HG02970 (cell line): ENCODE data around the gene ARGLU1.

ENCODE experiments used
- ATAC-seq: cut with Tn5 transposase; IDR thresholded peaks from one replicate; pipeline ENCODE4 v1.9.1; 2021; ENCODE audit warnings: mild to moderate bottlenecking, moderate library complexity, moderate number of reproducible peaks; ENCODE audit not compliant: unreplicated experiment, low FRiP score

Gene ARGLU1

DNA sequence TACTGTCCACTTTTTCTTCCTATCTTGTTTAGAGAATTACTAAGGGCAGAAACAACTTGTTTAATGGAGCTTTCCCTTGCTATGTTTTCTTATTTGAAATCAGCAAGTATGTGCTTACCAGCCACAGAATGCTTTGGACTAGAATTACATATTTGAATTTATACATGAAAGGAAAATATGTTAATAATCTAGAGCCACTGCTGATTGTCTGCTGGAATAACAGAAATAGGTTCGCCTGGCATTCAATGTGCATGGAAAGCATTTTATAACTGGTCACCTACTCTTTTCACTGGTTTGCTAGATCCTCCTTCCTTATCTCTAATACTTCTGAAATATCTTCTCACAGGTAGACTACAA lies 40.5 kb downstream of the ARGLU1 start:
- ATAC-seq, result no peak

DNA sequence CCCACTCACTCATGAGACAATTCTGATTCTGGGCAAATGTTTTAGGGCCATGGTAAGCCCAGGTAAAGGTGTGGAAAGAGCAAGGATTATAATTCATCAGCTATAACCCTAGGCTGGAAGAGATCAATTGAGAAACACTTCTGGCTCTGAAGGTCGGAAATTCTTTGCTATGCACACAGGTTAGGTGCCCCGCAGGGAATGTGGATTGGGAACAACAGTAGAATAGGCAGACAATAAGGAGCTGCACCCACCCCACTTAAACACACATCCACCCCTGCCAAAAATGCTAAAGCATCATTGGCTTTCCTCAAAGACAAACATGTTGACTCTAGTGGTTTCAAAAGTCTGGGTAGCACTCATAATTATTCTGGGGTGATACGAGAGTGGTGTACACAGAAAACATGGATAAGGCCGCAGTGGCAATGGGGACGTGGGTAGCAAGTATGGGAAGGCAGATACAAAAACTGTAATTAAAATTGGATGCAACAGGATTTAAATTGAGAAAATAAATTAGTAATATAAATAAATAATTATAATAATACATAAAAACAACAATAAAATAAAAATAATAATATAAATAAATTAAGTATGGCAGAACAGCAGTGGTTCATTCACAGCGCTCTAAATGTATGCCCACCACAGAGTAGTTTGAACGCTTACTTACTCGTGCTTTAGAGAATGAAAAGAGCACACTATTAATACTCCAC lies 41.0 kb downstream of the ARGLU1 start:
- ATAC-seq, result no peak

DNA sequence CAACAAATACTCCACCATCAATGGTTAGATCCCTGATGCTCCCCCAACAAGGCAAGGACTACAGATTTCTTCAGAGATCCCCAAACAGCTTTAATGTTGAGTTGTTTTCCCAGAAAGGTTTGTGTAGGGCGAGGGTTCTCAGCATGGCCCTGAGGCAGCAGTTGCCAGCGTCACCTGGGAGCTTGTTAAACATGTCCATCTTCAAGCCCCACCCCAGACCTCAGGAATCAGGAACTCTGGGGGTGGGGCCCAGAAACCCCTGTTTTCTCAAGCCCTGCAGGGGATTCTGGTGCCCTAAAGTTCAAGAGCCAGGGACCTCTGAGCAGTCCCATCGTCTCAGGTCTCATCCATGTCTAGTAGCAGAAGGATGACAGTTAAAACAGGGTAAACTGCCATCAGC lies 42.1 kb downstream of the ARGLU1 start:
- ATAC-seq, result no peak

DNA sequence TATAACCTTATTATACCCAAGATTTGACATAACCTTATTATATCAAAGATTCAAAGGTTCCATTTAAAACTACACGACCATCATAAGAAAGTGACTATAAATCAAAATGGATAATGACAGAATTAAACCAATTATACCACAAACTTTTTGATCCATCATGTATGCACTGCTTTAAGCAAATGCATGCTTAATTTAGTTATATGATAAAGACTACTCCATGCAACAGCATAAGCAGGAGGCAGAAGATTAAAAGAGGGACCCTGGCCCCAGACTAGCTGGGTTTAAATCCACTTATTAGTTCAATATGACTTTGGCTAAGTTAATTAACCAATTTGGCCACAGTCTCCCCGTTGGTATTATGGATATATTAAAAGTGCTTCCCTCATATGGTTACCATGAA lies 43.8 kb downstream of the ARGLU1 start:
- ATAC-seq, result no peak

DNA sequence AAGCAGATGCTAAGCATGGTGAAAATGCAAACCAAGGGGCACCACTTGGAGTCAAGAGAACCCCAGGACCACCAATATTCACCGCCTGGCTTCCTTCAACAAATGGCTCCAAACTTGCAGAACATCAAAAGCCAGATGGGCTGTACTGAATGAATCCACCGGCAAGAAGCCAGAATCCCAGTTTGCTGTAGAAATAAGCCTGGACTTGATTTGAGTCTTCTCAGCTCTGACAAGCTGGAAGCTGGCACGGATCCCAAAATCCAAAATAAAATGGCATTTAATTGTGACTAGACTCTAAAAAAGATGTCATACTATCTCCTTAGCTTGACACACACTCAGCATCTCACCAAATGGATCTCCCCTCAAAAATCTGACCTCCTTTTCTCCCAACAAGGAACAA lies 44.4 kb downstream of the ARGLU1 start:
- no peak for ATAC-seq

DNA sequence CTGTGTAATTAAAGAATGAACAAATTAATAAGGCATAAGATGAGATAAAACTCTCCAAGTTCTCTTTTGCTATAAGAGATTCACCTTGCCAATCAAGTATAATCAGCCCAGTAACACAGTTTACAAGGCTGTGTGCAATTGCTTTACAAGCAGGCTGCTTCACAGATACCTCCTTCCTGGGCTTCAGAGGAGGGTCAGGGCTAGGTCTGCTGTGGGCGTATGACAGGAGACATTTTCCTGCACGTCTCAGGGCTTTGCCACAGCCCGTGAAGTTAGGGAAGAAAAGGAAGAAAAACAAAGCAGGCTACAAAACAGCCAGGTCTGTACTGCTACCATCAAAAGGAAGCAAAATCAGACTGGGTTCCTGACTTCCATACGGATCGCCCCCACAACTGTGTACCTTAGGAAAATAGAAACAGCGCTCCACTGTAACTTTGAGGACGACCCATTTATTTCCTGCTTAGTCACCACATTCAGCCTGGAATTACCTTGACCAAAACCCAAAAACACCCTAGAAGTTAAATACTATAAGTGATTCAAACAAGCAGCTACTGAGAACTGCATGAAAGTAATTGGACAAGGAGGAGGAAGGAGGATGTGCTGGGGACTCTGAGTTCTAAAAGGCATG lies 44.9 kb downstream of the ARGLU1 start:
- ATAC-seq, result no peak

DNA sequence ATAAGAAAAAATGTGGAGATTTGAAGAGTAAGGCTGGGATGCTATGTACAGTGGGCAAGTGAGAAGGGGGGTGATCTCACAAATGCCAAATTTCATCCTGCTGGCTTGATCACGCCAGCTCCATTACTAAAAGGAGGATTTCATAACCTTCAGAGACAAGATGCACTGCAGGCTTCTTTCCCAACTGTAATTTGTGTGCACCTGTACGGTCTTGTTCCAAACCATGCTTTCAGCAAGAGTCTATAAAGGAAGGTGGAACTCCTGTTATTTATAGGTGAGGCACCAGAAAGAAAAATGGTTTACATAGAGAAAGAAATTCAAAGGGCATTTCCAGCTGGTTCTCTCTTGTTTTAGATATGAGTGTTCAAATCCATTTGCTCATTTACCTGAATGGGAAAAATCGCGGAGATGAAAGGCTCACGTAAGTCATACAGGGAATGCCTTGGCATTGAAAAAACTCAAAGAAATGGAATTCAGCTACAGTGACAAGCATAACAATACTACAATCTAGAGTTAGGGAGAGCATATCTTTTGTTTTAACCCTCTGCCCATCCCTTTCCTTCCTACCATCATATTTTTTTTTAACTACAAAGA lies 45.7 kb downstream of the ARGLU1 start:
- no peak for ATAC-seq

DNA sequence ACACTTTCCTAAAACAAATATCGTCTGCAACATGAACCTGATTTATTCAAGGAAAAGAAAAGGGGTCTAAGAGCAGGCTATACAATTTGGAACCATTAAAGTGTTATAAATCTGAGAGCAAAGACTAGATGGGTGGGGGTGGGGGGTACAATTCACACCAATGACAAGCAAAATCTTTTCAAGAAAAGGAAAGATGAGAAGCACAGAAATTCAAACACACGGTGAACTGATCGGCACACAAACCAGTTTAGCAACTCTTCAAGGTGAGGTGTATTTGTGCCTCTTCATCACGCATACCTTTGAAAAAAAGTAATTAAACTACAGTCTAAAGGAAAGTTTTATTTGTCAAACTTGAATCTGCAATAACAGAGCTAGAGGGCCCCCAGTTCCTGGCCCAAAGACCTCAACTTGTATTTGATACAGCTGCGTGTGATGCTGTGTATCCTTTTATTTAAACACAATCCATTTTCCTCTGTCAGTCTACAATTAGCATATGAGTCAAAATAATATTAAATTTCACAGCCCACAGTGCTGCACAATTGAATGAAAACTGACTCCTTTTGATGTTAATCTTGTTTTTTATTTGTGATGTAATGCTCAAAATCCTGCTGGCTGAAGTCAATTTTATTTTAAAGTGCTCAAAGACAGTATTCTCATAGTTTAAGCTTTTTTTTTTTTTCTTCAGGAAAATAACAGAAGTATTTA lies 46.7 kb downstream of the ARGLU1 start:
- ATAC-seq, result no peak

DNA sequence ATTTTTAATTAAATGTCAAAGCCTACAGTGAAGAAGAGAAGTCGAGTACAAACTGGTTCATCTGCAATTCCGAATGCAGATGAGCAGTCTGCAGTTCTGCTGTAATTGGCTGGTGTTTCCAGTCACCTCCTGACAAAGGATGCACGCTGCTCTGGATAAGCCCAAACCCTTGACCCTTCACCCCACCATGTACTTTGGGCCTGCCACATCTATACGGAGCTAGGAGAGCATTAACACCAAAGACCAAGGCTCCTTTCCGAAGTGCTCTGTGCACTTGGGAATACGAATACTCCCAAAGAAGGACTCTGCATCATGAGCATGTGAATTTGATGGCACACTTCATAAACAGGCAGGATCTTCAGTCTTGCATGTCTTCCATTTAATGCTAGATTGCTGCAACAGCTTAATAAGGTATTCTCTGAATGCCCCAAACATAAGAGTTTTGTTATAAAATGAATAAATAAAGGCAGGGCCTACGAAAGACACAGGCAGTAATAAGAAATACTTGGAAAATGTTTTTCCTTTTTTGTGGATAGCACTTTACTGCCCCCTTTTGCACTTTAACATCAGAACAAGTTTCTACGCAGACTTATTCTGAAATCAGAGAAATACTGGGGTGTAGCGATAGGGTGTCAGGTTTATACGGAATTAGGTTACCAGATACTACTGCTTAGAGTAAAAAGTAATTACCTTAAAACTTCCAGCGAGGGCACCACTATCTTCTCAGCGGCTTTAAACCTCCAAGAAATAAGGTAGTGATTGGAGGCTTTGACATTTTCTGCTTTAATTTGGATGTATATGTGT lies 47.5 kb downstream of the ARGLU1 start:
- ATAC-seq, result no peak

DNA sequence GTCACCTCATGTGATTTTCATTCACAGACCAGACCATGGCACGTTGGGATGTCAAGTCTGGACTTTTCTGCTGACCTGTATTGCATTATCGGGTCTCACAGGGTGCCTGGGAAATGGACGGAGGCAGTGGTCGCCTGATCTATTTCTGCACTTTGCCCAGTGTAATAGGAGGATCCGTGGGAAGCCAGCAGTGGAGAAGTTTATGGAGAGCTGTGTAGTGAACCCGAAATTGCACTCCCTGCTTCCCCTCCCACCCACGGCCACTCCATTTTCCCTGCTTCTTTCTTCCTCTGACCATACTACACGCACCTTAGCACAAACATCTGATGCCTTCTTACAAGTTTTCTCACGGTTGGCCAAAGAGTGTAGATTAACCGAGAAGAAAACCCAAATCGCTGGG lies 49.4 kb downstream of the ARGLU1 start:
- ATAC-seq, result no peak

DNA sequence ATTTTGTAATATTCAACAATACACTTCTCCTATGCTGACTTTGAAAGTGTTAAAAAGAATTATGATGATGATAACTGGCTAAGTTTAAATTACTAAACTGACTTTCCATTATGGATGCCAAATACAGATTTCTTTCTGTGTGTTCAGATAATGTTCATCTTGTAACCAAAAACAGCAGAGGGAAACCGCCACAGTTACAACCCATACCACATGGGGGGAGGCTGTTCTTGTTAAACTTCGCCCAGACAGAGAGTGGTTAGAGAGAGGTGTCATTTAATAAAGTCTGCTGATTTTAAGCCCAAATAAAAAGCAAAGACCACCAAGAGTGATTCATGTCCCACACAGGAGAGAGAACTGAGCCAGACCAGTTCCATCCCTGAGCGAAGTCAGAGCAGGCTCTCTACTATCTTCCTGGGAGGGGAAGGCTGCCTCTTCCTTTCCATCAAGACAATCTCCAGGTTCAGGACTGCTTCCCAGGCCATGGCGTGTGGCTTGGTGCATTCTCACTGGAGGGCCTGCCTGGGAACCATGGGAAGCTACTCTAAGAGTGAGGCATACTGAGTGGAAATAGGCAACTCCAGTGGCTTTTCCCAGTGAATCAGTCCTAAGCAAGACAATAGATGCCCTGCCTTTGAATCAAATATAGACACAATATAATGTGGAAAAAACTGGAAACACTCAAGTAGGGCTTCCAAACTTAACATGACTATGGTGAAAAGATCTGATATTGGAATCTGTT lies 50.7 kb downstream of the ARGLU1 start:
- ATAC-seq, result no peak

DNA sequence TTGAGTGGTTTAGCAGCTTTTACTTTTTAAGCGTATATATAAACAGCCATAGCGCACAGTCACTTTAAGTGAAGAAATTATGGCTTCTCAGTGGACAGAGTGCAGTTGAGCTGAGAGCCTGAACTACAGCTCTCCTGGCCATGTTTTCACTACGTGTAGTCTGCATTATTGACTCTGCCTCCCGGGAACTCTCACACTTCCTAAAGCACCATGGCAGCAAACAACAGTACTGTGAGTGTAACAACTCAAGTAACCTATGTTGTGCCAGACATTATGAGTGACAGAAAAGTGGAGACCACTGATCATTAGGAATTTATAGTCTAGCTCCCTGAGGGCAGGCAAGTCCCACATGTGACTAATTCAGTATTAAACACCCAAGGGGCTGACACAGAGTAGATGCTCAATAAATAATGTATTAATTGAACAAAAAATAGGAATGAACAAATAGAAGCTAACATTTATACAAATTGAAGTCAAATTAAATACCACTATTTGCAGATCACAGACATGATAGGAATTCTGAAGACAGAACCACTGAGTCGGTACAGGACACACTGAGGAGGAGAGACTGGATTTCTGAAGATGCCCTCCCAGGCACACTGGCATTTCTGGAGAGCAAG lies 52.2 kb downstream of the ARGLU1 start:
- no peak for ATAC-seq

DNA sequence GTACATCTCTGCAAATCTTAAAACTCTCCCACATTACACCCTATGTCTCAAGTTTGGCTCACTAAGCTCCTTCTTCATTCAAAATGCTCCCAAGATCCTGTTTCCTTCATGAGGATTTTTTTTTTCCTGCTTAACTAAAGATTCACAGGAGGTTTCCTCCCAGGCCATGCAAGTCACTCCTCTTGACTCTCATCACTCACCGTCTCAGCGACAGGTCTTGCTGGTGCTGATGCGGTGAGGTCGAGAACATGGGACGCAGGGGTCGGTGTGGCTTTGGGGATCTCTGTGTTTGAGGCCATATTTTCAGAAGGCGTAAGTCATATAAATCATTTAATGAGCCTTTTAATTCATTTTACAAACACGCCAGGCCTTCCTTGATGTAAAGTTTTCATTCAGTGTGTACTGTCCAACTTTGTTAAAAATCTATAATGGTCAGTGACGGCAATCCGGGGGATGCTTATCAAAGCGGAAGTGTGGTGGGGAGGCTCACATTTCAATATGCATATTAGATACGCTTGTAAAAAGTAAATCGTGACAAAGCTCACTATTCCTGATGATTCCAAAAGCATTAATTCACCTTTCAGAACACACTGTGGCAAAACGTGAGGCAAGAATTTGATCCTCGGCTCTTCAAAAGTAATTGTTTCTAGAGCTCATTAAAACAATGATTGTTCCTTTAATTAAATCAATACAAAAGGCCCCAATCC lies 52.9 kb downstream of the ARGLU1 start:
- ATAC-seq, result no peak

DNA sequence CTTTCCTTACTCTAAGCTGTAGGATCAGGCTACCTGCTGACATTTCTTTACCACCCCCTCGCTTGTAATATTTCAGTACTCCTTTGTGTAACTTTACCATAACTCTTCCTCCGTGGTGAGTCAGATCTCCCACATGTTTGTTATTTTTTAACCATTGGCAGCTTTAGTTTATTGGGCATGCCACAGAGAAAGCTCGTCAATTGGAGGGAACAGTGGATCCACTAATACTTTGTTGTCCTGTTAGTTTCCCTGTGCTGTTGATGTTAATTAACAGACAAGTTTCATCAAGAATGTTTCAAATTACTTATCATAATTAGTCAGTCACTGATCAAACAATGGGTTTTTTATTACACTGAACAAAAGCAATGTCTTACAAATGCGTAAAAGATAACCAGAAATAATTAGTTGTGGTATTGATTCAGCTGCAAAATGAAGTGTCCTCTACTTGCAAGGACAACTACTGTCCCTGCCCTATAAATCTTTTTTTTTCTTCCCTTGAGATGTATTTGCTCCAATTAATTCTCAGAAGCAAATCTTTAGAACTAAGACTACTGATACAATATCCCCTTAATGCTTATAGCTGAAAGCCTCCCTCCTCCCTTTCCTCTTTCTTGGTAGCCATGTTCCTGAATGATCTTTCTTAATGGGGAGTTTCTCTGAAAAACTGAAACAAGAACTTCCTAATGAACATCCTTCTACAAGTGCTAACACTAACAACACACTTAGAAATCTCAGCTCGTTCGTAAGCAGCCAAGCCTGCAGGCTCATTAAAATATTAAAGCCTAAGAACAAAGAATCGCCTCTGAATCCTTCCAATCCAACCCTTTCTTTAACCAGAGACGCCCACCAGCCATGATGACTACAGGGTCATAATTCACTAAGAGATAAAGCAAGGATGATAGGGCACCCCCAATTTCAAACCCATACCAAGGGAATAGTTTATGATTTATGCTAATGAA lies 54.6 kb downstream of the ARGLU1 start:
- ATAC-seq, result no peak

DNA sequence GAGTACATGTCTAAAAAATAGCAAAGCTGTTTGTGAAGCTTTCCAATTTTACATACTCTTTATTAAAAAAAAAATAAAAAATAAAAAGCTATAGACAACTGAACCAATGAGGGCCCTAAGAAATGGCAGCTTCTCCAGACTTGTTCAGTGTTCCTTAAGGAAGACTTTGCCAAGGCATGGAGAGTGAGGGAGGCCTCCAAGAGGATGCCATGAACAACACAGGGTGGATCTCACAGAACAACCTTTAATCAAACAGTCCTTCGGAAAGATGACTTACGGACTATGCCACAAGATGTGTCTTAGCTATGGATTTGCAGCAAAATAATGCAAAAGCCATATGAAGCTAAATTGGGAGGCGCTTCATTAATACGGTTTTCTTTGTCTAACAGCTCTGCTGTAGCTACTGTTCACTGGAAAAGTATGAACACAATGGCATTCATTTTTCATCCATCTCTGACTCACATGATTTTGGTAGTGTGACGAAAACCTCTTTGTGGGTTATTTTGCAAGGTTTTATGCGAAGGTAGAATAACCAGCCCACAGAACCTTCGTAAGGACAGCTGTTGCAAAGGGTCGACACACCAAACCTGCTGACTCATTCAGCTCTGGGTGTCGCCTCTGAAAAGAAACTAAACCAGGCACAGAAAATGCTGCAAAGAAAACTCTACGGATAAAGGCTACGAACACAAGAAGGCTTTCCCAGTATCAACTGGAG lies 60.2 kb downstream of the ARGLU1 start:
- no peak for ATAC-seq

DNA sequence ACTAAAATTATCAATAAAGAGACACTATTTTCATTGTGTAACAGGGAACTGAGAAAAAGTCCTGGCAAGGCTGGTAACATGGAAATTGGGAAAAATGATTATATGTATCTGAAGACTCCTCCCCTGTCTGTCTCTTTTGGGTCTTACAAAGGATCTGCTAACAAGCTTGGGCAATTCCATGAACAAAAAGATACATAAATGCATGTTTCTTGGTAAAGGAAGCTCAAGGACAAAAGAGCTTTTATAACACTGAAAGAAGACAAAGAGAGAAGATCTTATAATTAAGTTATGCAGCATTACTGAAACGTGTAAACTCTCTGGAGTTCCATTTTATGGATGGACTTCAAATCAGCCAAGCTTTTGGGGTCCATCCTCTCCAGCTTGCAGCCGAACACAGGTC lies 61.7 kb downstream of the ARGLU1 start:
- ATAC-seq, result no peak

DNA sequence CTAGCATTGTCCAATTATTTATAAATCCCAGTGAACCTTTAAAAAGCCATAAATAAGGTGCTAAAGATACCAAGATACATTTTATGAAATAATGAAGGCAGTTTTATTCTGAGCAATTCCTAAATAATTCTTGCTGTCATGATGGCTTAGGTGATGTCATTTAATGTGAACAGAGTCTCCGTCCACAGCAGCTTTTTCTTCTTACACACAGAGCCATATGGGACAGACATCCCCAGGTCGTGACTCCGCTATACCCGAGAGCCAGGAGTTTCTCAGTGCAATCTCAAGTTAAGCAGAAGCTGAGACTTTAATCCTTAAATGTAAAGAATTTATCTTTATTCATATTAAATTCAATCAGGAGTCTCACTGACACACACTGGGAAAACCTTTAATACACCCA lies 62.2 kb downstream of the ARGLU1 start:
- ATAC-seq, result no peak
